SW480 (cell line): ENCODE data around the gene AMTN.
A peak's percentile ranks its signal among the peaks of the same experiment; 100 is the strongest.

Source experiments
- DNase-seq: peaks from one replicate; pipeline ENCODE4 v3.0.0-alpha.2; 2016; ENCODE audit warnings: low spot score

The AMTN gene

DNA sequence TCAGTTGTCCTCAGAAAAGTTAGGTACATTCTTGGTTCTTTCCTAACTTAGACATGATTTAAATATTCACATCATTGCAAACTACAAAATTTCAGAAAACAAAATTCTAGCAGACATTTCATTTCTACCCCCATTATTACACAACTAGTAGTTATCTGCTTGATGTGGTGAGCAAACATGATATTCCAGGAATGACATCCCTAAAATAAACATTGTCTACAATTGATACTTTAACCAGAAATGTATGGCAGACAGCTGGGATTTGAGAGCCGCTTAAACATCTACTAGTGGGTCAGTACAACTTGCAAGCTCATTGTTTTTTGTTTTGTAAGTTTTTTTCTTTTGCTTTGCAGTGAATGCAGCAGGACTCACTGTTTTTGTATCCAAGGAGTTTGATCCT lies 41.6 kb downstream of the AMTN start:
- no peak for DNase-seq

DNA sequence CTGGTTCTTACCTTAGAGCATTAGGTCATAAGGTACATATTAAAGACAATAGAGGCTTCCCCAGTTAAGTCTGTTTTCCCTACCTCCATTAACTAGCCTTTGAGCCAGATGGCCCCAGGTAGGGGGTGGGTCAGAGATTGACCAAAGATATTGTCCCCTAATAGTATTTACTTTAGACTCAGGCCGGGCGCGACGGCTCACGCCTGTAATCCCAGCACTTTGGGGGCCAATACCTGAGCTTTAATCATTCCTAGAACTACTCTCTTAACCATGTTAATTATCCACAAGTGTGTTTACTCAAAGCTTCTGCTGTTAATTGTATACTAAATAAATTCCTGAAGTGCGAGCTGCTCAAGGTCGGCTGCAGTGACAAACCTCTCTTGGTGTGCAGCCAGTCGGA lies 45.7 kb downstream of the AMTN start:
- DNase-seq, result no peak

DNA sequence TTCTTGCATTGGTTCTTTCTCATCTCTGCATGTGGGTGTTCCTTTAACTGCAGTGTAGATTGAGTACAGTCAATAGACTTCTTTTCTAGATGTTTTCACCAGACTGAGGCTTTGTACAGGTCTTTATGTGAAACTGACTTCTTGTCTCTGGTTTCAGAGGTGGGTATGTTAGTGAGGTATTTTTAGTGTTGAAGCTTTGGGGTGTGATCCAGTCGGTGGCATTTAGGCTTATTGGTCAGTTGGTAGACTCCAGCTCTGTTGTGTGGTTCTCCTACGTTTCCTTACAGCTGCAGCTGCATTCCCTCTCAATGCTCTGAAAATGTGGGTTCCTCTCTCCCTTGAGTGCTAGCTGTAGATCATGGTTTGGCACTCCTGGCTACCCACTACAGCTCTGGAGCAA lies 52.4 kb downstream of the AMTN start:
- no peak for DNase-seq

DNA sequence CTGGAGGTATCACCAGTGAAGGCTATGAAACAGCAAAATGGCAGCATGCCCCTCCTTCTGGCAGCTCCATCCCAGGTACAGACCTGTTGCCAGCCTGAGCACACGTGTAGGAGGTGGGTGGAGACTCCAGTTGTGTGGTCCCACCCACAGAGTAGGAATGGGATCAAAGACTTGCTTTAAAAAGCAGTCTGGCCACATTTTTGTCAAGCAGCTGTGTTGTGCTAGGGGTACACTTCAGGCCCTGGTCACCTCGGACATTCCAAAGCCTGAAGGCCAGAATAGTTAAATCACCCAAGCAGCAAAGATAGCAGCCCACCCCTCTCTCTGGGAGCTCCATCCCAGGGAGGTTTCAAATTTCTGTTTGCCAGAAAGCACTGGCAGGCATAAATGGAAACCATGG lies 53.4 kb downstream of the AMTN start:
- no peak for DNase-seq

DNA sequence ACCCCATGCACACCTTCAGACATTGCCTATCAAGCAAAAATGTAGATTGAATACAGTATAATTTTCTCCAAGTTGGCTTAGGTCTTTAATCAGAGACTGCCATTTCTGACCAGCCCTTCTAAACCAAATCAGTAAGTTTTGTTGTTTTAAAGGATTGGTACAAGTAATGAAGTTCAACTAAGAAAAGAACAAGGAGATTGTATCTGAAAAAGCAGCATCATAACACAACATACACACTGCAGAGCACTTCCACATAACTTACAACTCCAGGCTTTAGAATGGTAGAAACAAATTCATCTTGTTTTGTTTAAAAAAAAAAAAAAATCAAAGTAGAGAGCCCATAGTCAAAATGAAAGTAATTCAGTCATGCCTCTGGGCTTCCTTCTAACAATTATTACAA lies 57.6 kb downstream of the AMTN start:
- DNase-seq, result no peak

DNA sequence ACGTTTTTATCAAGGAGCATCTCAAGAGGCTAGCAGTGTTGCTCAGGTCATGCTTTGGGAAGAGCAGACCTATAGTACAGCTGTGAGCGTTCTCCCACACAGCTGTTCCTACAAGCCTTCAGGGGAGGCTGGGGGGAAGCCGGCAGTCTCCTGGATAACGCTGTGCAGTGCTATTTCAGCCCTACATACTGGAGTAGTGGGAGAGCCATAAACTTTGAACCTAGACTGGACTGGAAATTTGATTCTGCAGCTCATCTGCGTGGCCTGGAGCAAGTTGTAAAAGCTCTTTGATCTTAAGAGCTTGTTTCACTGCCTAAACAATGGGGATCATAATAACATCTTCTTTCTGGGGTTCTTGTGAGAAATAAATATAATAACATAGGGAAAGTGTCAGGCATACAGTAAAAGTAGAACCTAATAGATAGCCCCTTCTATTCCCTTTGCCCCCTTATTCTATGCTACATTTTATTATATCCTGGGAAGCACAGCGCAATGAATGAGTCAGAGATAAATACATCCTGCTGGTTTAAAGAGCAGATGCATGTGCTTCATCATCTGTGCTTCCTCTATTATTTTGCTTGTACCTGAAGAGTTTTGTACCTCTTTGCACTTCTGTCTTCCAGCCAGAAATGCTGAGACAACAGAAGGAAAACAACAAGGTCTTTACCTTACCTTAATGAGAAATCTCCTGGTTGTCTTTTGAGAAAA lies 59.0 kb downstream of the AMTN start:
- DNase-seq, result peak; percentile 52

DNA sequence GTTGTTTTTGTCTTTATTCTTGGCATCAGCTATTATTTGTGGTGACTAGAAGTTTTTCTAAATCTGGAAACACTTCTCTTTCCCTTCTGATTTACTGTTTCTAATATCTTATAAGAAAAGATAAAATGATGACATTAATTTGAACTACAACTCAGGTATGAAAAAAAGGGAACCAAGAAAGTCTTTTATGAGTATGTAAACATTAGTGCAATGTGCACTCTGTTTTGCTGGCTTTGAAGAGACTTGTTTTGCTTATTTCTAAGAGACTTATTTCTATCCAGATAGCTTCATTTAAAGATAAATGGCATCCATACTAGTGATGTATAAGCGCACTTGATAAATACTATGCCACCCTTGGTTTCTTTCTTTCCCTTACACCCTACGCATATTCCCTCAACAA lies 63.6 kb downstream of the AMTN start:
- no peak for DNase-seq
